ENCODE results near the gene SEC23IP.

GRCh38 chr10:119852822-119853221 lies 39.7 kb upstream of the SEC23IP start:
- TF ChIP-seq, protein P1, sequence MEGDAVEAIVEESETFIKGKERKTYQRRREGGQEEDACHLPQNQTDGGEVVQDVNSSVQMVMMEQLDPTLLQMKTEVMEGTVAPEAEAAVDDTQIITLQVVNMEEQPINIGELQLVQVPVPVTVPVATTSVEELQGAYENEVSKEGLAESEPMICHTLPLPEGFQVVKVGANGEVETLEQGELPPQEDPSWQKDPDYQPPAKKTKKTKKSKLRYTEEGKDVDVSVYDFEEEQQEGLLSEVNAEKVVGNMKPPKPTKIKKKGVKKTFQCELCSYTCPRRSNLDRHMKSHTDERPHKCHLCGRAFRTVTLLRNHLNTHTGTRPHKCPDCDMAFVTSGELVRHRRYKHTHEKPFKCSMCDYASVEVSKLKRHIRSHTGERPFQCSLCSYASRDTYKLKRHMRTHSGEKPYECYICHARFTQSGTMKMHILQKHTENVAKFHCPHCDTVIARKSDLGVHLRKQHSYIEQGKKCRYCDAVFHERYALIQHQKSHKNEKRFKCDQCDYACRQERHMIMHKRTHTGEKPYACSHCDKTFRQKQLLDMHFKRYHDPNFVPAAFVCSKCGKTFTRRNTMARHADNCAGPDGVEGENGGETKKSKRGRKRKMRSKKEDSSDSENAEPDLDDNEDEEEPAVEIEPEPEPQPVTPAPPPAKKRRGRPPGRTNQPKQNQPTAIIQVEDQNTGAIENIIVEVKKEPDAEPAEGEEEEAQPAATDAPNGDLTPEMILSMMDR (IDR thresholded peaks at IDR 0.05), result no peak
- no peak for TF ChIP-seq POLR2A (IDR thresholded peaks at IDR 0.05)
